ENCODE data around the gene HCN3. TPM values are rescaled to one million over a fixed set of nuclear protein-coding genes. Genes with fewer than 3 reads are reported as not detected.
A peak's percentile ranks its signal among the peaks of the same experiment; 100 is the strongest.

Gene HCN3
- total RNA-seq, 1 experiment from 2014 or later: 7.3 TPM

GRCh38 chr1:155273343-155274245, 3.7 kb upstream of the HCN3 start, which contains the start of gene CLK2 (continued):
- peak; percentile 12; the same call in 1 of the 2 replicates for TF ChIP-seq NFE2L1 (CRISPR knock-in tag; IDR thresholded peaks at IDR 0.05)
- no peak for TF ChIP-seq AFF4 (CRISPR knock-in tag; IDR thresholded peaks at IDR 0.05; ENCODE audit: borderline replicate concordance)
- no peak for TF ChIP-seq CREB1 (CRISPR knock-in tag; IDR thresholded peaks at IDR 0.05)
- TF ChIP-seq TEAD1 (CRISPR knock-in tag; IDR thresholded peaks at IDR 0.05): peak; percentile 95
- no peak; the same call in 1 of the 2 replicates for TF ChIP-seq IRF1 (CRISPR knock-in tag; IDR thresholded peaks at IDR 0.05)
- TF ChIP-seq ZNF263 (CRISPR knock-in tag; IDR thresholded peaks at IDR 0.05; ENCODE audit: low read depth): no peak
- no peak for TF ChIP-seq SMAD3 (CRISPR knock-in tag; IDR thresholded peaks at IDR 0.05; ENCODE audit: borderline replicate concordance)
- no peak for TF ChIP-seq NR2C2 (CRISPR knock-in tag; IDR thresholded peaks at IDR 0.05)
- TF ChIP-seq MLX (CRISPR knock-in tag; IDR thresholded peaks at IDR 0.05): no peak
- no peak for TF ChIP-seq CTCF (IDR thresholded peaks at IDR 0.05)
- TF ChIP-seq HMGA2 (CRISPR knock-in tag; IDR thresholded peaks at IDR 0.05): no peak
- peak; percentile 60; the same call in 1 of the 2 replicates for TF ChIP-seq ETV6 (CRISPR knock-in tag; IDR thresholded peaks at IDR 0.05)
- no peak for TF ChIP-seq PREB (CRISPR knock-in tag; IDR thresholded peaks at IDR 0.05; ENCODE audit: borderline replicate concordance)
- no peak for TF ChIP-seq TCF7 (CRISPR knock-in tag; IDR thresholded peaks at IDR 0.05; ENCODE audit: low read depth)
- no peak for TF ChIP-seq TP53 (CRISPR knock-in tag; IDR thresholded peaks at IDR 0.05)
- no peak for TF ChIP-seq ZNF317 (CRISPR knock-in tag; IDR thresholded peaks at IDR 0.05; ENCODE audit: borderline replicate concordance, low read depth)
- TF ChIP-seq ZNF425 (CRISPR knock-in tag; conservative IDR thresholded peaks at IDR 0.05): no peak
- TF ChIP-seq ZNF396 (CRISPR knock-in tag; IDR thresholded peaks at IDR 0.05; ENCODE audit: borderline replicate concordance): no peak
- TF ChIP-seq USF1 (CRISPR knock-in tag; IDR thresholded peaks at IDR 0.05): peak; percentile 95
- no peak for TF ChIP-seq IRF2 (CRISPR knock-in tag; IDR thresholded peaks at IDR 0.05; ENCODE audit: borderline replicate concordance, low read depth)
- no peak for TF ChIP-seq PRRX2 (CRISPR knock-in tag; IDR thresholded peaks at IDR 0.05)
- TF ChIP-seq FOXP1 (CRISPR knock-in tag; IDR thresholded peaks at IDR 0.05; ENCODE audit: borderline replicate concordance): peak; percentile 67; the same call in 1 of the 2 replicates
